Measurements from ENCODE around the gene COPS8. TPM values are rescaled to one million over a fixed set of nuclear protein-coding genes. Genes with fewer than 3 reads are reported as not detected.

COPS8 gene
- total and polyA plus RNA-seq, 7 experiments from 2014 or later, result 31.2 to 55.5 (median 43.6) TPM

DNA sequence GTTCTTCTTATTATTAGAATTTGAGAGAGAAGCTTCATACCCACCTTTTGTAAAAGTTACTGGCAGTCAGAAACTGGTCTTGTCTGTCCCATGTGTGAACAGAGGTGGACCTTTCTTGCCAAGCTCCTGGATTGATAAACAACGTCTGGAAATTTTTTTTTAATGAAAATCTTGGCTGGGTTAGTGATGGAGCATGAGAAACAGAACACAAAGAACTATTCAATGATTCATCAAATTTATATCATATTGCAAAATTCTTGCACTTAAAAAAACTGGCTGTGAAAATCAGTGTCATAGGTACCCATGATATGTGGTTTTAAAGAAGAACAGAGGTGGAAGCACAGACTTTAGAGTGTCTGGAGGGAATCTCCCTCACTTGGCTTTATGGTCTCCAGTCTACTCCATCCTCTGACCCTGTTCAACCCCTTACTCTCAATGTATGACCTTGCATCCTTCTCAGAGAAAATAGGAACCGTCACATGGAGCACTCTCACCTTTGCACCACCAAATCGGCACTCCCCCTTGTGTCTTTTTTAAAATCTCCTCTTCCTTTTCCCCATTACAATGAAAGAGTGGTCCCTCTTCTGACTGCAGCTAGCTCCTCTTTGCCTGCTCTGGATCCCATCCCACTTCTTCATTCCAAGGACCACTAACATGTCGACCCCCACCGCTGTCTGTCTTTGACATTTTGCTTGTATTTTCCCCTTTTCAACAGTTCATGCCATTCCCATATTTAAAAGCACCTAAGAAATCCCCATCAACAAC lies 58.2 kb downstream of the COPS8 start:
- no peak for DNase-seq
- H3K27me3 ChIP-seq (ENCODE audit: control insufficient read depth in 2 of 2, insufficient read depth in 2 of 2, low read length in 2 of 2), result no peaks in the 10 kb centered on the region
- peaks cover 0 to 5% (median 0%) of the 10 kb centered on the region in 5 donors for H3K27me3 Mint-ChIP-seq
- intact Hi-C loops (cut with micrococcal nuclease), result no loop called here
- peaks cover 2 to 23% (median 13%) of the 10 kb centered on the region in 5 donors for H3K36me3 Mint-ChIP-seq
- no peaks in the 10 kb centered on the region for H3K4me1 ChIP-seq (ENCODE audit: control insufficient read depth in 2 of 2, insufficient read depth in 2 of 2, low read length in 2 of 2)
- peaks cover 0 to 24% (median 3%) of the 10 kb centered on the region in 3 experiments for H3K9me3 ChIP-seq (ENCODE audit: control insufficient read depth in 2 of 3, low read length in 3 of 3)
- ChIA-PET CTCF (no interaction called here), POLR2A (no interaction called here)
- no peak overlapping the region for H3K4me3 ChIP-seq (ENCODE audit: low read length)
- H3K4me1 Mint-ChIP-seq, result peaks cover 0 to 3% (median 0%) of the 10 kb centered on the region in 7 donors
- ATAC-seq, result no peak
- H3K36me3 ChIP-seq (ENCODE audit: control insufficient read depth in 2 of 3, insufficient read depth in 3 of 3, low read length in 3 of 3), result no peaks in the 10 kb centered on the region
- H3K4me3 Mint-ChIP-seq, result no peak overlapping the region
- no peak overlapping the region for H3K27ac Mint-ChIP-seq
- no peak overlapping the region for H3K27ac ChIP-seq (ENCODE audit: low read depth, low read length)
- H3K9me3 Mint-ChIP-seq, result peaks cover 3 to 36% (median 15%) of the 10 kb centered on the region in 11 donors

DNA sequence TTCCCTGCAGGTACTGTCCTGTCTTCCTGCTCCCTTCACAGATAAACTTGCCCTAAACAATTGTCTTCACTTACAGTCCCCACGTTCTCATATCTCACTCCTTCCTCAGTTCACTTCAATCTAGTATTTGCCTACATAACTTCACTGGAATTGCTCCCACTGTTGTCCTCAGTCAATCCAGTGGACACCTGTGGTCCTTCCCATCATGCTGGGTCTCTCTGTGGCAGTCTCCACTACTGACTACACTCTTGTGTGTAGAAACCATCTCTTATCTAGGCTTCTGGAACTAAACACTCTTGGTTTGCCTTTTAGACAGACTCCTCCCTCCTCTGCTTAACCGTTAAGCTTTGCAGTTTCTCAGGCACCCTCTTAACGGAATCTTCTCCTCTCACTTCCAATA lies 58.8 kb downstream of the COPS8 start:
- POLR2A ChIA-PET, result no interaction called here
- H3K4me3 ChIP-seq (ENCODE audit: low read length), result no peak overlapping the region
- no peak for ATAC-seq
- no peak overlapping the region for H3K4me3 Mint-ChIP-seq
- H3K9me3 Mint-ChIP-seq, result peaks cover 3 to 36% (median 14%) of the 10 kb centered on the region in 11 donors
- H3K27me3 ChIP-seq (ENCODE audit: control insufficient read depth in 2 of 2, insufficient read depth in 2 of 2, low read length in 2 of 2), result no peaks in the 10 kb centered on the region
- H3K27ac Mint-ChIP-seq, result no peak overlapping the region
- peaks cover 2 to 23% (median 13%) of the 10 kb centered on the region in 5 donors for H3K36me3 Mint-ChIP-seq
- peaks cover 0 to 8% (median 0%) of the 10 kb centered on the region in 7 donors for H3K4me1 Mint-ChIP-seq
- no peak overlapping the region for H3K27ac ChIP-seq (ENCODE audit: low read depth, low read length)
- intact Hi-C loops (cut with micrococcal nuclease), result no loop called here
- peaks cover 0 to 5% (median 0%) of the 10 kb centered on the region in 5 donors for H3K27me3 Mint-ChIP-seq
- no peak for DNase-seq
- CTCF ChIA-PET, result interaction anchor here (0.6 kb wide), 1 partner anchor 18 kb away, joined by 4 read pairs; no protein-coding TSS in a partner anchor
- no peaks in the 10 kb centered on the region for H3K4me1 ChIP-seq (ENCODE audit: control insufficient read depth in 2 of 2, insufficient read depth in 2 of 2, low read length in 2 of 2)
- peaks cover 0 to 24% (median 3%) of the 10 kb centered on the region in 3 experiments for H3K9me3 ChIP-seq (ENCODE audit: control insufficient read depth in 2 of 3, low read length in 3 of 3)
- H3K36me3 ChIP-seq (ENCODE audit: control insufficient read depth in 2 of 3, insufficient read depth in 3 of 3, low read length in 3 of 3), result no peaks in the 10 kb centered on the region

- intact Hi-C loops (cut with micrococcal nuclease), result no loop called here
- no peak for ATAC-seq
- ChIA-PET CTCF (no interaction called here), POLR2A (no interaction called here)
- DNase-seq, result no peak
- Histone ChIP-seq H3K36me3 (ENCODE audit: control insufficient read depth in 2 of 3, insufficient read depth in 3 of 3, low read length in 3 of 3) (no peaks in the 10 kb centered on the region), H3K4me3 (ENCODE audit: low read length) (no peak overlapping the region), H3K27ac (ENCODE audit: low read depth, low read length) (no peak overlapping the region), H3K4me1 (ENCODE audit: control insufficient read depth in 2 of 2, insufficient read depth in 2 of 2, low read length in 2 of 2) (no peaks in the 10 kb centered on the region), H3K27me3 (ENCODE audit: control insufficient read depth in 2 of 2, insufficient read depth in 2 of 2, low read length in 2 of 2) (no peaks in the 10 kb centered on the region), H3K9me3 (ENCODE audit: control insufficient read depth in 2 of 3, low read length in 3 of 3) (peaks cover 0 to 24% (median 3%) of the 10 kb centered on the region in 3 experiments)
- Mint-ChIP-seq H3K4me1 (peaks cover 0 to 8% (median 0%) of the 10 kb centered on the region in 7 donors), H3K4me3 (no peak overlapping the region), H3K36me3 (peaks cover 2 to 23% (median 13%) of the 10 kb centered on the region in 5 donors), H3K27me3 (no peaks in the 10 kb centered on the region), H3K27ac (no peak overlapping the region), H3K9me3 (peaks cover 3 to 36% (median 14%) of the 10 kb centered on the region in 11 donors)
These were observed 61.6 kb downstream of the COPS8 start for GRCh38 chr2:237147317-237147716.

GRCh38 chr2:237148624-237149023 lies 62.9 kb downstream of the COPS8 start:
- H3K4me3 ChIP-seq (ENCODE audit: low read length), result no peak overlapping the region
- ATAC-seq (no peak), DNase-seq (no peak)
- ChIA-PET POLR2A (no interaction called here), CTCF (interaction anchor here (0.6 kb wide), 1 partner anchor 422 kb away, joined by 3 read pairs; no protein-coding TSS in a partner anchor)
- H3K4me1 ChIP-seq (ENCODE audit: control insufficient read depth in 2 of 2, insufficient read depth in 2 of 2, low read length in 2 of 2), result no peaks in the 10 kb centered on the region
- H3K27me3 ChIP-seq (ENCODE audit: control insufficient read depth in 2 of 2, insufficient read depth in 2 of 2, low read length in 2 of 2), result no peaks in the 10 kb centered on the region
- H3K27ac Mint-ChIP-seq, result peak overlapping the region in 1 of 9 donors; percentile 35
- H3K36me3 Mint-ChIP-seq, result peaks cover 2 to 23% (median 13%) of the 10 kb centered on the region in 5 donors
- peaks cover 0 to 24% (median 3%) of the 10 kb centered on the region in 3 experiments for H3K9me3 ChIP-seq (ENCODE audit: control insufficient read depth in 2 of 3, low read length in 3 of 3)
- H3K4me3 Mint-ChIP-seq, result peak overlapping the region in 1 of 10 donors; percentile 32
- H3K36me3 ChIP-seq (ENCODE audit: control insufficient read depth in 2 of 3, insufficient read depth in 3 of 3, low read length in 3 of 3), result no peaks in the 10 kb centered on the region
- H3K4me1 Mint-ChIP-seq, result peaks cover 0 to 8% (median 0%) of the 10 kb centered on the region in 7 donors
- peaks cover 3 to 36% (median 14%) of the 10 kb centered on the region in 11 donors for H3K9me3 Mint-ChIP-seq
- H3K27me3 Mint-ChIP-seq, result no peaks in the 10 kb centered on the region
- intact Hi-C loops (cut with micrococcal nuclease), result no loop called here
- no peak overlapping the region for H3K27ac ChIP-seq (ENCODE audit: low read depth, low read length)

- ChIA-PET CTCF (no interaction called here), POLR2A (no interaction called here)
- ATAC-seq (no peak), DNase-seq (peak in 1 of 9 donors; percentile 60)
- Mint-ChIP-seq H3K27me3 (no peaks in the 10 kb centered on the region), H3K9me3 (peaks cover 0 to 36% (median 14%) of the 10 kb centered on the region in 11 donors), H3K27ac (peak overlapping the region in 2 of 9 donors; percentile 8 to 10), H3K4me1 (peaks cover 0 to 13% (median 0%) of the 10 kb centered on the region in 7 donors), H3K36me3 (peaks cover 2 to 15% (median 8%) of the 10 kb centered on the region in 5 donors), H3K4me3 (no peak overlapping the region)
- no peaks in the 10 kb centered on the region for H3K36me3 ChIP-seq (ENCODE audit: control insufficient read depth in 2 of 3, insufficient read depth in 3 of 3, low read length in 3 of 3)
- H3K4me1 ChIP-seq (ENCODE audit: control insufficient read depth in 2 of 2, insufficient read depth in 2 of 2, low read length in 2 of 2), result no peaks in the 10 kb centered on the region
- no peaks in the 10 kb centered on the region for H3K27me3 ChIP-seq (ENCODE audit: control insufficient read depth in 2 of 2, insufficient read depth in 2 of 2, low read length in 2 of 2)
- intact Hi-C loops (cut with micrococcal nuclease), result no loop called here
- peaks cover 0 to 24% (median 3%) of the 10 kb centered on the region in 3 experiments for H3K9me3 ChIP-seq (ENCODE audit: control insufficient read depth in 2 of 3, low read length in 3 of 3)
- H3K4me3 ChIP-seq (ENCODE audit: low read length), result no peak overlapping the region
- no peak overlapping the region for H3K27ac ChIP-seq (ENCODE audit: low read depth, low read length)
These were observed 63.7 kb downstream of the COPS8 start for GRCh38 chr2:237149425-237149824.
